ENCODE measurements around the gene GABRG3. TPM values are rescaled to one million over a fixed set of nuclear protein-coding genes. Genes with fewer than 3 reads are reported as not detected.

Gene GABRG3
- total and polyA plus RNA-seq, 9 of the 15 experiments (the other 6 are each of a cell fraction or from before 2014, with no cell fraction given): 4.0 to 15.1 (median 11.2) TPM

DNA sequence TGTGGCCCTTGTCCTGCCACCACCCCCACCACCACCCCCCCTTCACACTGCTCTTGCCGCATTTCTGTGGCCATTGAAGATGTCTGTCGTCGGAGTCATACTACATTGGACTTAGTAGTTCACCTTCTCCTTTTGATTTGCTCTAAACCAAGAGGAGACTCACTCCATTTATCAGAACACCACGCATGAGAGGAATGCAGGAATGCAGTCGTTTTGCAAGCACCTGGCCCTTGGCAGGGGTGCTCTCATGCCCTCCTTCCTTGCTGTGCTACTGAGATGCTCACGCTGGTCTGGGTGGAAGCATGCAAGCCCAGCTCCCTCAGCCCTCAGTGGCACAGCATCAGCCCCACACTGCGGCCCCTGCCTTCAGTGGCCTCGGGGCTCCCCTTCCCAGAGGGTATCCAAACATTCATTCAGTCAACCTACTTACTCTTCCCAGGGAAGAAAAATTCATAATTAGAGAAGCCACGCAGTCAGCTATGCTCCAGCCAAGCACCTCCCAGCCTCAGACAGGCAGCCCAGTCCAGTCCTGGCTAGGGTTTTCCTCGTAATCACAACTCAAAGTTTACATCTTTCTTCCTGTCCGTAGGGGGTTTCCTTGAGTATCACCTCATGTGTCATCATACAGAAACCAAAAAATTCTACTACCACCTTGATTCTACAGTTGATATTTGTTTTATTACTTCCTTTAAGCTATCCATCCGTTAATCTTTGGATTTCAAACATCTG is 520.0 kb downstream of the GABRG3 start:
- ATAC-seq (no peak), FAIRE-seq (no peak), DNase-seq (ENCODE audit: extremely low read depth in 1 of 4, low spot score in 3 of 4) (no peak)
- Histone ChIP-seq H3K9me3 (replicated peaks; ENCODE audit: control insufficient read depth, insufficient read depth, low read depth, low read length) (no peaks in the 10 kb centered on the region), H4K20me1 (replicated peaks; ENCODE audit: control insufficient read depth, insufficient read depth, low read length) (no peaks in the 10 kb centered on the region), H3K4me2 (ENCODE audit: insufficient read depth, low read length) (no peak overlapping the region), H3K4me1 (replicated peaks in 1 of 2; ENCODE audit: control insufficient read depth in 2 of 2, insufficient read depth in 2 of 2, low read length in 2 of 2) (peaks cover 0 to 5% of the 10 kb centered on the region in 2 experiments; a peak in 1 of 5 replicates), H3K27me3 (ENCODE audit: control insufficient read depth in 2 of 2, insufficient read depth in 2 of 2, low read length in 2 of 2) (no peaks in the 10 kb centered on the region), H3K79me2 (ENCODE audit: control insufficient read depth, insufficient read depth, low read length) (no peaks in the 10 kb centered on the region), H3K9me1 (ENCODE audit: control insufficient read depth, insufficient read depth, low read length) (no peaks in the 10 kb centered on the region), H3K27ac (ENCODE audit: extremely low read depth, low read depth, low read length) (no peak overlapping the region), H2AFZ (ENCODE audit: low read depth, low read length) (no peak overlapping the region), H3K36me3 (ENCODE audit: control insufficient read depth, insufficient read depth, low read length) (no peaks in the 10 kb centered on the region), H3K9ac (ENCODE audit: insufficient read depth in 1 of 2, low read depth in 2 of 2, low read length in 2 of 2) (no peak overlapping the region), H3K4me3 (no peak overlapping the region)
- ChIA-PET CTCF (ENCODE audit: low intra/inter-chr PET ratio) (no interaction called here), POLR2A (no interaction called here)
- intact Hi-C loops (cut with micrococcal nuclease): no loop called here
- TF ChIP-seq, protein P1, sequence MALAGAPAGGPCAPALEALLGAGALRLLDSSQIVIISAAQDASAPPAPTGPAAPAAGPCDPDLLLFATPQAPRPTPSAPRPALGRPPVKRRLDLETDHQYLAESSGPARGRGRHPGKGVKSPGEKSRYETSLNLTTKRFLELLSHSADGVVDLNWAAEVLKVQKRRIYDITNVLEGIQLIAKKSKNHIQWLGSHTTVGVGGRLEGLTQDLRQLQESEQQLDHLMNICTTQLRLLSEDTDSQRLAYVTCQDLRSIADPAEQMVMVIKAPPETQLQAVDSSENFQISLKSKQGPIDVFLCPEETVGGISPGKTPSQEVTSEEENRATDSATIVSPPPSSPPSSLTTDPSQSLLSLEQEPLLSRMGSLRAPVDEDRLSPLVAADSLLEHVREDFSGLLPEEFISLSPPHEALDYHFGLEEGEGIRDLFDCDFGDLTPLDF (CRISPR knock-in tag; IDR thresholded peaks at IDR 0.05): no peak
- no peak for TF ChIP-seq SMAD4 (CRISPR knock-in tag; conservative IDR thresholded peaks at IDR 0.05)
- BruUV-seq (replicated peaks): no TSS peak
- in situ Hi-C loops (cut with MboI): no loop called here
- 29% methylated on average over 10 of the region's 12 CpGs for WGBS (ENCODE audit: insufficient coverage, low coverage, missing lambda C conversion rate)

Data from K562 (cell line).